ENCODE results near the gene CRKL.

Gene CRKL

GRCh38 chr22:20916916-20917810 lies at the start of gene CRKL (continued):
- TF ChIP-seq ZBTB11 (tag by site-specific recombination; conservative IDR thresholded peaks at IDR 0.05; ENCODE audit: low read depth) (no peak), ZNF157 (tag by site-specific recombination; IDR thresholded peaks at IDR 0.05) (no peak), ZBTB1 (tag by site-specific recombination; IDR thresholded peaks at IDR 0.05) (no peak), ZNF580 (tag by site-specific recombination; IDR thresholded peaks at IDR 0.05) (peak; percentile 40; the same call in 1 of the 2 replicates), ZNF214 (tag by site-specific recombination; IDR thresholded peaks at IDR 0.05; ENCODE audit: borderline replicate concordance) (no peak), FEZF1 (tag by site-specific recombination; IDR thresholded peaks at IDR 0.05) (no peak), ZNF629 (tag by site-specific recombination; IDR thresholded peaks at IDR 0.05) (peak; percentile 94), ZNF529 (tag by site-specific recombination; IDR thresholded peaks at IDR 0.05; ENCODE audit: insufficient replicate concordance) (no peak), ZBTB49 (tag by site-specific recombination; IDR thresholded peaks at IDR 0.05; ENCODE audit: low read depth) (no peak), ZNF518A (tag by site-specific recombination; conservative IDR thresholded peaks at IDR 0.05; ENCODE audit: low read depth) (no peak), ZNF513 (tag by site-specific recombination; IDR thresholded peaks at IDR 0.05) (no peak), OVOL3 (tag by site-specific recombination; IDR thresholded peaks at IDR 0.05) (no peak), ZNF26 (tag by site-specific recombination; IDR thresholded peaks at IDR 0.05) (no peak), ZNF280C (tag by site-specific recombination; IDR thresholded peaks at IDR 0.05) (no peak), ZNF248 (tag by site-specific recombination; IDR thresholded peaks at IDR 0.05) (no peak), ZNF701 (tag by site-specific recombination; IDR thresholded peaks at IDR 0.05) (no peak), MEIS1 (CRISPR knock-in tag; IDR thresholded peaks at IDR 0.05; ENCODE audit: borderline replicate concordance) (no peak), ZNF514 (tag by site-specific recombination; IDR thresholded peaks at IDR 0.05) (no peak), KLF8 (tag by site-specific recombination; IDR thresholded peaks at IDR 0.05) (peak; percentile 51), ZNF221 (tag by site-specific recombination; IDR thresholded peaks at IDR 0.05; ENCODE audit: borderline replicate concordance) (no peak), ZNF426 (tag by site-specific recombination; IDR thresholded peaks at IDR 0.05) (no peak)

All from HEK293 (cell line).